Bronchial epithelial cell (primary cell): Measurements from ENCODE around the gene CREB1. TPM values are rescaled to one million over a fixed set of nuclear protein-coding genes. Genes with fewer than 3 reads are reported as not detected.

Source experiments
- DNase-seq: peaks from one replicate; pipeline ENCODE4 v3.0.0-alpha.2; 2010; ENCODE audit warnings: low read depth
- FAIRE-seq: peaks from 2 replicates; lab custom pipeline; 2011; peaks lifted over from hg19 to GRCh38; lab: Jason Lieb, UNC
- H3K27me3 ChIP-seq: 2 replicates; pipeline ENCODE4 v1.5.1; 2011; ENCODE audit warnings: low read length; ENCODE audit not compliant: control insufficient read depth, insufficient read depth
- H3K36me3 ChIP-seq: 2 replicates; pipeline ENCODE4 v1.5.1; 2011; ENCODE audit warnings: low read length; ENCODE audit not compliant: control insufficient read depth, insufficient read depth
- H3K4me3 ChIP-seq: 2 replicates; pipeline ENCODE4 v1.5.1; 2011; ENCODE audit warnings: mild to moderate bottlenecking, low read depth, low read length, control low read depth
- CTCF ChIP-seq: IDR thresholded peaks from 2 replicates; pipeline ENCODE4 v1.5.1; 2011; ENCODE audit warnings: mild to moderate bottlenecking, moderate library complexity, low read length, control low read depth, inconsistent platforms; ENCODE audit not compliant: insufficient read depth, severe bottlenecking
- total RNA-seq: library from RNA; depleted of rRNA; stranded (reverse); fragments of >200 nt; gene quantifications from 2 replicates; pipeline ENCODE4 v1.2.1, GENCODE V29; 2014

The CREB1 gene
- total RNA-seq, result 28.3 and 36.9 TPM in 2 replicates

GRCh38 chr2:207529330-207530159, at the start of gene CREB1:
CREB1 (plus strand) TSS chr2:207529962; CDS start chr2:207555636, 25,674 bp downstream.
- Histone ChIP-seq H3K36me3 (no peaks in the 10 kb centered on the region), H3K4me3 (peak within 1 kb of the TSS; percentile 92), H3K27me3 (no peaks in the 10 kb centered on the region)
- FAIRE-seq (no peak), DNase-seq (peak; percentile 93)
- TF ChIP-seq CTCF, result no peak

- Histone ChIP-seq H3K4me3 (no peak overlapping the region), H3K36me3 (no peaks in the 10 kb centered on the region), H3K27me3 (no peaks in the 10 kb centered on the region)
- DNase-seq, result peak; percentile 39
- TF ChIP-seq CTCF, result no peak
- no peak for FAIRE-seq
Observed at GRCh38 chr2:207480521-207481040, 49.2 kb upstream of the CREB1 start.

GRCh38 chr2:207481924-207482323, 47.8 kb upstream of the CREB1 start:
- no peak overlapping the region for H3K4me3 ChIP-seq
- no peaks in the 10 kb centered on the region for H3K27me3 ChIP-seq
- FAIRE-seq, result no peak
- TF ChIP-seq CTCF, result no peak
- DNase-seq, result no peak
- H3K36me3 ChIP-seq, result no peaks in the 10 kb centered on the region

DNA sequence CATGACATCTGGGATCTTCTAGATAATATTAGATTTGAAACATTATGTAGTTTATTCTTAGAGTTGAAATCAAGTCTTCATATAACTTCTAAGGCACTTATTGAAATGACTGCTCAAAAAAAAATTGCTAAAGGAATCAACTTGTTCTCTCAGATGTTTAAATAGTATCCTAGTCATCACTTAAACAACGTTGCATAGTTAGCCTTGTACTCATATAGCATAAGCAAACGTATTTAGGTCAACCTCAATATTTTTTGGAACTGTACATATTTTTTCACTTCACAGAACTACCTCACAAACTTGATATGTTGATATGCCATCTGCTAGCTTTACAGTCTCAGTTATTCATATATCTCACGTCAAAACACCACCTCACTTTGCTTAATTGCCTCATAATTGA, 47.1 kb upstream of the CREB1 start:
- DNase-seq (peak; percentile 81), FAIRE-seq (no peak)
- H3K27me3 ChIP-seq, result no peaks in the 10 kb centered on the region
- no peaks in the 10 kb centered on the region for H3K36me3 ChIP-seq
- no peak overlapping the region for H3K4me3 ChIP-seq
- TF ChIP-seq CTCF, result no peak

- FAIRE-seq (no peak), DNase-seq (no peak)
- TF ChIP-seq CTCF, result no peak
- Histone ChIP-seq H3K27me3 (no peaks in the 10 kb centered on the region), H3K4me3 (no peak overlapping the region), H3K36me3 (no peaks in the 10 kb centered on the region)
Observed at GRCh38 chr2:207483066-207483465, 46.7 kb upstream of the CREB1 start.
